HuH-7.5 (cell line): ENCODE data around the gene TSPYL1.
A peak's percentile ranks its signal among the peaks of the same experiment; 100 is the strongest.
"Not testable (repeated sequence)": the region's sequence is repeated elsewhere in the genome, so short reads cannot be mapped to it uniquely, and the experiment has no call there.

Experiments used
- DNase-seq: peaks from one replicate; pipeline ENCODE4 v3.0.0; 2011; ENCODE audit warnings: low spot score

The TSPYL1 gene

DNA sequence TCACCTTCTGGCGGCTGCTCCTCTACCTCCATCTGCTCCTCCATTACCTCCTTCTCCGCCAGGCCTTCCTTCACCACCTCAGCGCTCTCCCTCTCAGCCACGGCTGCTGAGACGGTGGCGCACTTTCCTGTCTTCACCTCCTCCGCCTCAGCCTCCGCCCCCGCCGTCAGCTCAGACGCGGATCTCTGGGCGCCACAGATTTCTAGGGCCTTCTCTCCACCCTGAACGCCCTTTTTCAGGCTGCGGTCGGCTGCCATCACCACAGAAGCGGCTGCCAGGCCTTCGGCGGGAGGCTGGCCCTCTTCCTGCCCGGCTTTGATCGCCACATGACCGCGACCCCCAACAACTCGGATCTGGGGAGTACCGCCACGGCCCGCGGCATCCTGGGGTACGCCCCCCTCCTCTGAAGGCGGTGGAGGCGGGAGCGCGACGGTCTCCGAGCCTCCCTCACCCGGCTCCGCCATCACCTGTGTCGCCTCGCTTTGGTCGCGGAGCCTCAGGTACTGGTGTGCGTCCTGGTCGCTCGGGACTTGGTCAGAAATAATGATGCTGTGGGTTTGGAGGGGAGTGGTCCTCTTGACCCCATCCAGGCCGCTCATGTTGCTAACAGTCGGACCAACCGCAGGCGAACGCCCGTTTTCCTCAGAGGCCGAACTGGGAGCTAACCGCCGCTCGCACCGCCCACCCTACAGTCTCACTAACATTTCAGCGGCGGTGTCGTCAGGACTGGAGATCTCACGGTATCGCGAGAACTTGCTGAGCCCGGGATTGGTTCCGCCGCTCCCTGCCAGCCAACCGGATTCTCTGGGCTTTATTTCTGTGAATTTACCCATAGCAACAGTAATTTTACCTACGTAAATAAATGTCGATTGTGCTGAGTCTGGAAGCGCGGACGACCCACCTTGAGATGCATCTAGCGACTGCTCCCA lies at the start of gene TSPYL1:
TSS of gene TSPYL1 (minus strand) at position 699 of the 929 bp plus-strand sequence. CDS start at position 599, 100 bp downstream.
- DNase-seq, result peak; percentile 76

DNA sequence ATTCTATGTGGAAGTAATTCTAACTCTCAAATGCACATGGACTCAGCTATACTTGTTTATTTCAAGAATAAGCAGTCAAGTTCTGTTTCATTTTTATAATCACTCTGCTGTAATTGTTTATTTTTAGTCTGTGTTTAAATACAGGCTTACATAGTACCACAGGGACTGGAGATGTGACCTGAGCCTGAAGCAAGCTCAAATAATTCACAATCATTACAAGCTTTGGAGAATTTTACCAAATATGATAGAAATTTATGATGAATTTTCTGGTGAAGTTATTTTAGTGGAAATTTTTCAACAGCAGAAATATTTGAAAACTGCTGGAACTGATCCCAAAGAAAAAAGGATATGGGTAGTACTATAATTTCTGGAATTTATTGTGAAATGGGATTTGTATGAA lies 49.4 kb upstream of the TSPYL1 start:
- no peak for DNase-seq

DNA sequence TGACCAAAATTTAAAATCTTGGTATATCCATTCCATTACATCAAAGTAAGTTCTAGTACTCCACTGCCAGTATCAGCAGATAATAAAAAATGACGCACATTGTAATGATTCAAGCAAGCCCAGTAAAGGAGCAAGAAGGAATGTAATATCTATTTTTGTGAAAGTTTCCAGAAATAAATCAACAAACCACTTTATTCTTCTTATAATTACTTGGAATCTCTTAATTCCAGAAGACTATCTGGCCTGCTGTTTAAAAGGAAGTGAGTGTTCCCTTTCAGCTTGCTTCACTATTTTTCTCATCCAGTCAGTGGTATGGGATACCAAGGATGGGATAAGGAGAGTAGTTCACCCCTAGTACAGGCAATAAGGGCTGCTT lies 48.8 kb upstream of the TSPYL1 start:
- no peak for DNase-seq

DNA sequence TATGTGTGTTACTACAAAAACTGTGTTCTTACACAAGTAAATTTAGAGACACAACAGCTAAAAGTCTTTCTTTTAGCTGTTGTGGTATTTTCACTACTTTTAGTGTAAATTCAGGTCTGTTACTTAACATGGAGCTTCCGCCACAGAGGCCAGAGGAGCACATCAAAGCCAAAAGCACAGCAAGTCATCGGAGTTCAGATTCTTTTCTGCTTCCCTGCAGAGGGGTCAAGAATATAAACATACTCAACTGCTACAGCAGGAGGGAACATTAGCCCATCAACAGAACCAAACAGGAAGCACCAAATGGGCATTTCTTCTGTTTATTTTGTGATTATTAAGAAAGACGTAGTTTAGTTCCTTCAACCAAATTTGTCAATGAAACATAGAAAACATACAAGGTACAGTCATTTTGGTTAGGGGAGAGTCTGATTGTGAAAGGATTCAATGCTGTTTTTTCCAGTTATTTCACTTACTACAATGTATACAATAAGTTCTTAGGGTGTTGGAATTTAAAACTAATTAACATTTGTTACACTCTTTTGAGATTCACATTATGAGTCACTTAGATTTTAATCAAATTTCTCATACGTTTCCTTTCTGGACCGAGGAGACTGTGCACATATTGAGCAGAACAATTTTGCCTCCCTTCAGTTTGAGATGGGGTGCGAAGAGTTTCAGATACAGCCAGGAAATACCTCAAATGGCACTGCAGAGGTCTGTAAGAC lies 48.2 kb upstream of the TSPYL1 start:
- no peak for DNase-seq

DNA sequence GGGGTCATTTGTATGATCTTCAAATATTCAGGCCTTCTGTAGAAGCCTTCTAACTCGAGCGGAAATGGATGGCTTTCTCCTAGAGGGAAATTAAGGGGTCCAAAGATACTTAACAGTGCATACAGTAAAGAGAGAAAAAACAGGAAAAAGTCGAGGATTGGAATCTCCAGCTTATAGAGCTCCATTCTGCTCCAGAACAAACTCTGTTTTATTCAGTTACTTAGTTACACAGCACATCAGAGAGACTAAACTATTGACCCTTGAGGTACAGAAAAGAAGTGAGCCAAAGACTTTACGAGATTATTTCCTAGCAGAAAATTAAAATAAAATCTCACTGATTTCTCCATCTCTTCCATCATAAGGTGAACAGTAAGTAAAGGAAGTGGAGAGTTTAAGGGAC lies 47.3 kb upstream of the TSPYL1 start:
- no peak for DNase-seq

DNA sequence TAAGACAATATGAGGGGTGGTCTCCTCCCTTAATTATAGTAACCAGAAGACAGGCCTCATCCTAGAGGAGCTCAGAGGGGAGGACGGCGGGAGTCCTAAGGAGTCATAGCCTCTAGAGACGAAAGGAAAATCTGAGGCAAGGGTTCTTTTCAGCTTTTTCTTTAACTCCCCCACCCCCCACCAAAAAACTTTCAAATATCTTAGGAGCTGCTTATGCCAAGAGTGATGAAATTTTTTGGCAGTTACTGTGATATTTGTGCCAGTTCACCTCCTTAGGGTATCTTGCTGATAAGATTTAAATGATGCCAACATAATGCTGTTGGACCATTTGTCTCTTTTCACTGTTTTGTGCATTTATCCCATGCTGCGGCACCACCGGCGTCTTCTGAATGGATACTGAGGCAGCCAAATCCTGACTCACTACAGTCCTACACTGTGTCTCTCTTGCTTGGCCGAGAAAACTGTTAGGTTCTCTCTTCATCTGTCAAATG lies 46.5 kb upstream of the TSPYL1 start:
- no peak for DNase-seq

DNA sequence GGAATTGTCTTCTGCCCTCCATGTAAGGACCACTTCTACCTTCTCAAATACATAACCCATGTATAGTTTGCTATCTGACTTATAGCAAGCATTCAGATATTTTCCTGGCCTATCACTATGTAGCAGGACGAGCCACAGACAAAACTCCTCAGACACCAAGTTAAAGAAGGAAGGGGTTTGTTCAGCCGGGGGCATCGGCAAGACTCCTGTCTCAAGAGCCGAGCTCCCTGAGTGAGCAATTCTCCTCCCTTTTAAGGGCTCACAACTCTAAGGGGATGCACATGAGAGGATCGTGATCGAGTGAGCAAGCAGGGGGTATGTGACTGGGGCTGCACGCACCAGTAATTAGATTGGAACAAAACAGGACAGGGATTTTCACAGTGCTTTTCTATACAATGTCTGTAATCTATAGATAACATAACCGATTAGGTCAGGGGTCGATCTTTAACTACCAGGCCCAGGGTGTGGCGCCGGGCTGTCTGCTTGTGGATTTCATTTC lies 46.0 kb upstream of the TSPYL1 start:
- not testable (repeated sequence) for DNase-seq

DNA sequence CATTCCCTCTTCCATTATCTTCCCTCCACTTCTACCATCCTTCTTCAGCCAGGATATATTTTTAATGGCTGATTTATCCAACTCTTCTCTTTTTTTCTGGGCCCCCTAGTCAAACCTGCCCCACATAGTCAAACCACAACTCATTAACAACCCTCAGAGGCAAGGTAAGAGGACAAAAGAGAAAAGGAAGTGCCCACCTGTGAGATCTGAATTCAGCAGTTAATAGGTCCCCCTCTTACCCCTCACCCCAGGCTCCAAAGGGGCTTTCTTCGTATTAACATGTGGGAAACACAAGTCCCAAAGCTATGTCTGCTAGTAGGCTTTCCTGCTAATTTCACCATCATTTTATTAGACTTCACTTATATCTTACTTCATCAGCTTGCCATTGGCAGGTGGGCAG lies 44.1 kb upstream of the TSPYL1 start:
- no peak for DNase-seq

DNA sequence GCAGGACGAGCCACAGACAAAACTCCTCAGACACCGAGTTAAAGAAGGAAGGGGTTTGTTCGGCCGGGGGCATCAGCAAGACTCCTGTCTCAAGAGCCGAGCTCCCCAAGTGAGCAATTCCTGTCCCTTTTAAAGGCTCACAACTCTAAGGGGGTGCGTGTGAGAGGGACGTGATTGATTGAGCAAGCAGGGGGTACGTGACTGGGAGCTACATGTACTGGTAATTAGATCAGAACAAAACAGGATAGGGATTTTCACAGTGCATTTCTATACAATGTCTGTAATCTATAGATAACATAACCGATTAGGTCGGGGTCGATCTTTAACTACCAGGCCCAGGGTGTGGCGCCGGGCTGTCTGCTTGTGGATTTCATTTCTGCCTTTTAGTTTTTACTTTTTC lies 42.2 kb upstream of the TSPYL1 start:
- DNase-seq, result not testable (repeated sequence)

DNA sequence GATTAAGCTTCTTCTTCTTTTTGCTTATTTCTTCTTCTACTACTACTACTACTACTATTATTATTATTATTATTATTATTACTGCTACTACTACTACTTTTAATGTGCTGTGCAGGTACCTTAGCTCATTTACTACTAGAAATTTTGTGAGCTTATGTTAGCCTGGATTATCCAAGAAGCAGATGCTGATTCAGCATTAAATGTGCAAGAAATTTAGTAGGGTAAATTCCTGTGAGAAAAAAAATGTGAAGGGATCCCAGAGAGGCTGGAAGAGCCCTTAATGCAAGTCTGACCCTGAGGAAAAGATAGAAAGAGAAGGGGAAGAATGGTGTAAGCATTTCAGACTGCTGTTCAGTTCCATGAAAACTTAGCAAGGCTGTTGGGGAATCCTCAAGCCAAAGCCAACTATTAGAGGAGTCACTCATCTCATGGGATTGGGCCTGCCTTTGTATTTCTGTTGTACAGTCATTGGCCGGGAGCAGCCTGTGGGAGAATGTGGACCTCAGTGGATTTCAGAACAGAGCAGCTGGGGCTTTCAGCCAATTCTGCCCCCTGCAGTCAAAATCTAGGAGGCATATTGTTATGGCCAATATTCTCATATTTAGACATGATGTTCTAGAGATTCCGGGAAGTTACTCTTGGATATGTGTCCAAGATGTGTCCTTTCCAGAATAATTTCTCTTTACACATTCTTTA lies 37.2 kb upstream of the TSPYL1 start:
- DNase-seq, result no peak

DNA sequence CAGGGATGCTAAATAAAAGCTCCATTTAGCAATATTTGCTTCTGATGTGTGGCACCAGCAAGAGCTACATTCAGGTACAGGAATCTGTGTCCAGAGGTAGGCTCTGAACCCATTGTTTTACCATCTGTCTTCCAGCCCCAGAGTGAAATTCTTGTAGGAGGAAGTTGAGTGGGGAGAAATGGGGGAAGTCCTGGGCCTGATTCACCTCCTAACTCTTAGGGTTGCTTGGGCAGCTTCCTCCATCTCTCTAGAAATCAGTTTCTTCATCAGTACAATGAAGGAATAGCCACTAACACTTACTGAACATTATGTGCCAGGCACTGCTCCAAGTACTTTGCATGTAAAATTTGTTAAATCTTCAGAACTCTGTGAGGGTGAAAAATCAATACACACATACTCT lies 35.1 kb upstream of the TSPYL1 start:
- DNase-seq, result no peak

DNA sequence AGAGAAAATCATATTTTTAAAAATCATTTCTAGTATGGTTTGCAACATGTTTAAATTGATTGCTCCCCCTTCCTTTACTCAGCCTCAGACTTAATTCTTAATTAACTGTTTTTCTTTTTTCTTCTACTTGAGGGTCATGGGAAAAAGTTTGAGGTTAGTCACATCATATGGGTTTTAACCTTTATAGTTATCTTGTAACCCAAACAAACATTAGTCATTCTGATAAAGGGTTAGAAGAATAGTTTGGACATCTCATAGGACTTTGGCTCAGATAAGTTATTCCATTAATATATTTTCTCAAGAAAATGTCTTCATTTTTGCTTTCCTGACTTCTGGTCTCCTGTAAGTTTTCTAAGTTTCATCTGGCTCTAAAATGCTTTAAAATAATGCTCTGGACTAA lies 34.5 kb upstream of the TSPYL1 start:
- no peak for DNase-seq

DNA sequence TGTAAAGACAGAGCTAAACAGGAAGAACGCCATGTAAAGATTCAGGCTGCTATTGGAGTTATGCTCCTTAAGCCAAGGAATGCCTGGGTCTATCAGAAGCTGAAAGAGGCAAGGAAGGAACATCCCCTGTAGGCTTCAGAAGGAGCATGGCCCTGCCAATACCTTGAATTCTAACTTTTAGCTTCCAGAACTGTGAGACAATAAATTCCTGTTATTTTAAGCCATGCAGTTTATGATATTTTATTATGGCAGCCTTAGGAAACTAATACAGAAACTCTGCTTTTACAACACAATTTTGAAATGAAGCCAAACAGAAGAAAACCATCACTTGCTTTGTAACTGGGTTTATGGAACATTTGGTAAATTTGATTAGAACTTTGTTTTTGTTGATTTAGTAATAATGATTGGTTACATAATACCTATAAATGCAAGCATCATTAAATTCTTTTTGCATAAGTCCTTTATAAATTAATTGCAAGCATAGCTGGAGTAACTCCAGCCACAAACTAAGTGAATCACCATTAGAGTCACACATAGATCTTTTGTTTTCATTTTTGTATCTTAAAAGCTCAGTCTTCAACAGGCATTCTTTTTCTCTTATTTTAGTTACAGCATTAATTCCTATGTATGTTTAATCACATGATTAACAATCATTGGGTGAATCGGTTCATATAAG lies 33.5 kb upstream of the TSPYL1 start:
- no peak for DNase-seq

DNA sequence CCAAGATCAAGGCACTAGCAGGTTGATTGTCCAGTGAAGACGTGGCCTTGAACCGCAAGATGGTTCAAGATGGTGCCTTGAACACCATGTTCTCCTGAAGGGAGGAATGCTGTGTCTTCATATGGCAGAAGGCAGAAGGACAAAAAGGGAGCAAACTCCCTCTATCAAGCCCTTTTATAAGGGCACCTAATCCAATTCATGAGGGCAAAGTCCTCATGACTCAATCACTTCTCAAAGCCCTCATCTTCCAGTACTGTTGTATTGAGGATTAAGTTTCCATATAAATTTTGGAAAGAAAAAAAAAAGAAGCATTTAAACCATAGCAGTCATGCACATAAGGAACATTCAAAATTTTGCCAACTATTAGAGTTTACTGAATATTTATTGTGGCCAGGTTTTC lies 29.9 kb upstream of the TSPYL1 start:
- DNase-seq, result no peak

DNA sequence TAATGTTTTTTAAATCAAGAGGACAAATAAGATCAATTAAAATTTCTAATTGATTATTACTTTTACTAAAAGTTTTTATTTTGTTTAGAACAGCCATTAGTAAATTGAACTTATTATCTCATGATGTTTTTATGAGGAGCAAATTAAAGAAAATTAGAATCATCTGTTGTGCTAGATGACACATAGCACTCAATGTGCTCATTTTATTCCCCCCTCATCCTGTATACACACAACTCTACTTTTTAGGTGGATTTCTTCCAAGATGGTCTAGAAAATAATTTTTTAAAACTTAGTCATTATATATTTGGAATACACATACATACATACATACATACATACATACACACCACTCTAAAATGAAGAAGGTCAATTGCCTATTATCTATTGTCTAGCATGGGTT lies 29.3 kb upstream of the TSPYL1 start:
- DNase-seq, result no peak

DNA sequence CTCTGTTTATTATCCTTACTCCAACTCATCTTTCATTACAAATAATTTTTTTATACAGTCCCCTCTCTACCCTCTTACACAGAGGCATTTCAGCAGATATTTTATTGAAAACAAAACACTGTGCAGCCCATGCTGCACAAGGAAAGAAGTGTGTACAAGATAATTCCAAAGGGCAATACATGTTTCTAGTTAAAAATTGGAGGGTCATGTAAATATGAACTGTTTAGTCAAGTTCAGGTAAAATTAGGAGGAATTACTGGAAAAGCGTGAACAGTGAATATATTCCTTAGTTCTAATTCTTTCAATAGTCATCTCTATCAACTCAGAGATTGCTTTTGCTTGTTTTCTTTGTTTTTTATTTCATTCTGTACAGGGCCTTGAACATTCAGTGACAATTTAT lies 27.9 kb upstream of the TSPYL1 start:
- no peak for DNase-seq

DNA sequence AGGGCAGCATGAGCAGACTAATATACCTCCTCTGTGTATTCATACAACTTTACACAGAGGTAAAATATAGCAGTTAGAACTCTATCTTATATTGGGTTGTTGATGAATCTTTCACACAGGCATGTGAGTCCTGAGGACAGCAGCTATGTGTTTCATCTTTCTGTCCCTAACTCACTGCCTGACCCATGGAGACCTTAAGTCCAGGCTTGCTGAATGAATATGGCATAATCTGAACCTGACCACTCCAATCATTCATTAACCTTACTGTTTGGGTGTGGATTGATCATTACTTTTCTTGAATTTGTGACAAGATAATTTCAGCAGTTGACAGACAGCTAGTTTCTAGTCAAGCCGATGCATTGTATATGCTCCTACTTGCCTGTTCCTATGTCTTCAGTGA lies 27.3 kb upstream of the TSPYL1 start:
- no peak for DNase-seq

DNA sequence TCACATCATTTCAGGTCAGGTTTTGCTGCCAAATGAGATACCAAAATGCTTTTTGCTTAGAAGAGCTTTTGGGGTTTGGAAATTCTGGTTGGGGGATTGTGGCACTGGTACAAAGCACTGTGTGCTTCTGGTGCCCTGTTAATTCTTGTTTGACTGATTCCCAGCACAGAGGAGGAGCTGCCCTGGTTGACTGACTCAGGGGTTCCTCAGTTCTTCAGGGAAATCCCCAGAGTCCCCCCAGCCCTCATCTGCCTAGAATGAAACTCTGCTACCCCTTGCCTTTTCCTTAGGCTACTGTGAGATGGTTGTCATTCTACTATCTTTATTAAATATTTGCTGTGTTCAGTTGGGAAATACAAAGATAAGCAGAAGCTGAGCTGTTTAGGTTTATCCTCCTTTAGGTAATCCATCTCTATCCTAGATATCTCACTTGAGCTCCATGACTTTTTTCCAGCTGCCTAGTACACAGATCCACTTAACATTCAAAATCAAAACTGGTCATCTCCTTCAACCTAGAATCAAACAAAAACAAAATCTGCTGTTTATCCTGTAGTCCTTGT lies 24.9 kb upstream of the TSPYL1 start:
- no peak for DNase-seq

DNA sequence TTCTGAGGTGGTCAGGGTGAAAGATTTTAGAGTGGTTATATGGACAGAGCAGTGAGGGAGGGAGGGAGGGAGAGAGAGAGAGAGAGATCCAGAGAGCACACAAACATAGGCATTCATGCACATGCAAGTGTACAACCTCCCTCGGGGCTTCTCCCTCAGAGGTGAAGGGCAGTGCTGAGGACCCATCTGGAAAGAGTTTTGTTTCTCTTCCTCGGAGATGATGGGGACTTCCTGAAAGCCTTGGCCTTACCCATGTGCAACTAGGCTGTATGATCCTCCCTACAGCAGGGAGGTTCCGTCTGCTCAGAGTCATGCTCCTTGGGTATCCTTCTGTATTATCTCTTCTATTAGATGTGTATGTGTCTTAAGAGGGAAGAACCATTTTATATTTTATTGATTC lies 21.4 kb upstream of the TSPYL1 start:
- DNase-seq, result no peak

DNA sequence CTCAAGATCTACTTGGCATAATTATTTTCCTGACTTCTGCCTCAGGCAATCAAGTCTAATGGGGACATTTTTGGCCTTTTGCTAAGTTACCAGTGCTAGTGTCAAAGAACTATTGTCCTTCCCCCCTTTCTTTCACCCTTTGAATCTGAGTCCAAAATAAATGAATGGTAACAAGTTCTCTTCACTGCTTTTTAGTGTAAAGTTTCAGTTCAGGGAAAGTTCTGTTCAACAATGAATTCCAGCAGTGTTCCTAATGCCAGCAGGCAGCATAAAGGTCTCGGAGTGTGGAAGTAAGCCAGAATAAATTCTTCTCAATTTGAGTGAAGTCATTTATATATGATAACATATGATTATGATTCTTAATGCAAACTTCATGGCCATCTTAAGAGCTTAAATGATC lies 20.8 kb upstream of the TSPYL1 start:
- DNase-seq, result no peak

DNA sequence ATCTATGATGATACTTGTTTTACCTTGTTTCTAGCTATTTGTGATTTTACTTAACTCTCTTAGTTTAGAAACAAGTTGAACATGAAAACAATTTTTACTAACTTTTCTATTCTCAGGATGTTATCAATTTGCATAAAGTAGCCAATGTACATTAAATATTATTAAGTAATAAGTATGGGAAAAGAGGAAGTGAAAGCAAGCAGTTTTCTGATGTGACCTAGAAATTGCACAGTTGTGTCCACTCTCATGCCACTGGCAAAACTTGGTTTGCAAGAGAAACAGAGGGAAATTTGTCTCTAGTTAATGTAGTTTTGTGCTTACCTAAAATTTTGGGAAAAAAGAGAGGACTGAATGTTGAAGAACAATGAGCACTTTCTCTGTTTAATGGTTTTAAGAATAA lies 19.2 kb upstream of the TSPYL1 start:
- DNase-seq, result no peak

DNA sequence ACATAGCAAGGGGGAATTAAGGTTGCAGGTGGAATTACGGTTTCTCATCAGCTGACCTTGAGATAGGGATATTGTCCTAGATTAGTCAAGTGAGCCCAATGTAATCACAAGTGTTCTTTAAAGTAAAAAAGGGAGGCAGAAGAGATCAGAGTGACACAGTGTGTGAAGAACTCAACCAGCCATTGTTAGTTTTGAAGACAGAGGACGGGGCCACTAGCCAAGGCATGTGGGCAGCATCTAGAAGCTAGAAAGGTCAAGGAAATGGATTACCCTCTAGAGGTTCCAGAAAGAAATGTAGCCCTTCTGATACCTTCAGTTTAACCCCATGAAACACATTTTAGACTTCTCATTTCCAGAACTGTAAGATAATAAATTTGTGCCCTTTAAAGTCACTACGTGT lies 18.5 kb upstream of the TSPYL1 start:
- DNase-seq, result no peak
